ENCODE data around the gene ZXDC. TPM values are rescaled to one million over a fixed set of nuclear protein-coding genes. Genes with fewer than 3 reads are reported as not detected.

Gene ZXDC
- total and polyA plus RNA-seq, 2 donors (not counting 1 experiment from before 2014, with no cell fraction given), result 38.9 to 70.9 TPM

DNA sequence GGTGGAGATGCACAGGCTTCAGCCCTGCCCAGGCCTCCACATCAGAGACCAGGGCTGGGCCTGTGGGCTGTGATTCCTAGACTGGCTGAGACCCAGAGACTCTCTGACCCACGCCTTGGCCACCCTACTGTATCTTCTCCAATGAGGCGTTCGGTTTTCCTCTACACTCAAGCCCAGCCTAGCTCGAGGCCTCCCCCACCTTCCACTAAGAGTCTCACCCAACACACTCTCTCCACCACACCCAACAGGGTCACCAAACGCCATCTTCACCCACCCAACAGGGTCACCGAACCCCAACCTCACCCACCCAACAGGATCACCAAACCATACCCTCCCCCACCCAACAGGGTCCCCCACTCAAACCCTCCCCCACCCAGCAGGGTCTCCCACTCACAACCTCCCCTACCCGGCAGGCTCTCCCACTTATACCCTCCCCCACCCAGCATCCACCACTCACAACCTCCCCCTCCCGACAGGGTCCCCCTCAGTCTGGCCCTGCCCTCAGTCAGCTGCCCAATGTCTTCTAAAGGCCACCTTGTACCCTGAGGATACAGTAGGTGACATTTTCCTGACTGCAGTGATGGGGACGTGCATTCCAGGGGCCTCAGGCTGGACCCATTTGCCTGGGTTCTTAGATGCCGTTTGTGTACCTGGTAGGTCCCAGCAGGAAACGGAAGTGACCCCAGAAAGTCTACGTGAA, 60.6 kb downstream of the ZXDC start:
- Histone ChIP-seq H3K4me3 (ENCODE audit: control extremely low read depth in 1 of 5, extremely low read depth in 1 of 5, insufficient read depth in 1 of 5, low read depth in 2 of 5, low read length in 4 of 5) (no peak overlapping the region), H3K4me1 (ENCODE audit: control insufficient read depth in 2 of 2, insufficient read depth in 2 of 2, low read length in 2 of 2) (no peaks in the 10 kb centered on the region), H3K79me2 (ENCODE audit: control insufficient read depth, insufficient read depth, low read length) (no peaks in the 10 kb centered on the region), H4K20me1 (ENCODE audit: control insufficient read depth, insufficient read depth, low read length, poor library complexity, severe bottlenecking) (no peaks in the 10 kb centered on the region), H3K27me3 (replicated peaks in 1 of 4; ENCODE audit: control extremely low read depth in 1 of 4, control insufficient read depth in 3 of 4, insufficient read depth in 4 of 4, low read length in 3 of 4) (peaks cover 0 to 16% (median 0%) of the 10 kb centered on the region in 4 experiments), H3K9me3 (ENCODE audit: control extremely low read depth in 1 of 3, control insufficient read depth in 2 of 3, insufficient read depth in 1 of 3, low read length in 2 of 3) (peaks cover 0 to 3% (median 0%) of the 10 kb centered on the region in 3 donors), H3K36me3 (replicated peaks in 1 of 2; ENCODE audit: control extremely low read depth in 1 of 2, control insufficient read depth in 1 of 2, extremely low read depth in 1 of 2, insufficient read depth in 2 of 2, low read length in 1 of 2) (no peaks in the 10 kb centered on the region), H2AFZ (ENCODE audit: insufficient read depth, low read depth, low read length, poor library complexity, severe bottlenecking) (no peak overlapping the region), H3K27ac (ENCODE audit: low read length in 2 of 2) (no peak overlapping the region), H3K9ac (ENCODE audit: low read length) (no peak overlapping the region), H3K4me2 (replicated peaks; ENCODE audit: low read depth, low read length, poor library complexity, severe bottlenecking) (no peak overlapping the region)
- no peak for TF ChIP-seq EZH2 (IDR thresholded peaks at IDR 0.05; ENCODE audit: borderline replicate concordance, insufficient read depth, low read depth, low read length, poor library complexity, severe bottlenecking)
- TF ChIP-seq, protein P1, sequence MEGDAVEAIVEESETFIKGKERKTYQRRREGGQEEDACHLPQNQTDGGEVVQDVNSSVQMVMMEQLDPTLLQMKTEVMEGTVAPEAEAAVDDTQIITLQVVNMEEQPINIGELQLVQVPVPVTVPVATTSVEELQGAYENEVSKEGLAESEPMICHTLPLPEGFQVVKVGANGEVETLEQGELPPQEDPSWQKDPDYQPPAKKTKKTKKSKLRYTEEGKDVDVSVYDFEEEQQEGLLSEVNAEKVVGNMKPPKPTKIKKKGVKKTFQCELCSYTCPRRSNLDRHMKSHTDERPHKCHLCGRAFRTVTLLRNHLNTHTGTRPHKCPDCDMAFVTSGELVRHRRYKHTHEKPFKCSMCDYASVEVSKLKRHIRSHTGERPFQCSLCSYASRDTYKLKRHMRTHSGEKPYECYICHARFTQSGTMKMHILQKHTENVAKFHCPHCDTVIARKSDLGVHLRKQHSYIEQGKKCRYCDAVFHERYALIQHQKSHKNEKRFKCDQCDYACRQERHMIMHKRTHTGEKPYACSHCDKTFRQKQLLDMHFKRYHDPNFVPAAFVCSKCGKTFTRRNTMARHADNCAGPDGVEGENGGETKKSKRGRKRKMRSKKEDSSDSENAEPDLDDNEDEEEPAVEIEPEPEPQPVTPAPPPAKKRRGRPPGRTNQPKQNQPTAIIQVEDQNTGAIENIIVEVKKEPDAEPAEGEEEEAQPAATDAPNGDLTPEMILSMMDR (IDR thresholded peaks at IDR 0.05), result no peak
- POLR2A ChIA-PET, result no interaction called here
- WGBS (ENCODE audit: insufficient coverage), result 86% methylated on average over 12 of the region's 12 CpGs
- no peak overlapping the region for H3K4me3 Mint-ChIP-seq
- no peaks in the 10 kb centered on the region for H3K9me3 Mint-ChIP-seq (ENCODE audit: insufficient read depth)
- ATAC-seq (ENCODE audit: low read depth) (no peak), DNase-seq (no peak)
- no peaks in the 10 kb centered on the region for H3K4me1 Mint-ChIP-seq
- CTCF ChIA-PET, result no interaction called here
- no peak overlapping the region for H3K27ac Mint-ChIP-seq
- intact Hi-C loops (cut with micrococcal nuclease), result no loop called here
- peaks cover 35% of the 10 kb centered on the region for H3K27me3 Mint-ChIP-seq

DNA sequence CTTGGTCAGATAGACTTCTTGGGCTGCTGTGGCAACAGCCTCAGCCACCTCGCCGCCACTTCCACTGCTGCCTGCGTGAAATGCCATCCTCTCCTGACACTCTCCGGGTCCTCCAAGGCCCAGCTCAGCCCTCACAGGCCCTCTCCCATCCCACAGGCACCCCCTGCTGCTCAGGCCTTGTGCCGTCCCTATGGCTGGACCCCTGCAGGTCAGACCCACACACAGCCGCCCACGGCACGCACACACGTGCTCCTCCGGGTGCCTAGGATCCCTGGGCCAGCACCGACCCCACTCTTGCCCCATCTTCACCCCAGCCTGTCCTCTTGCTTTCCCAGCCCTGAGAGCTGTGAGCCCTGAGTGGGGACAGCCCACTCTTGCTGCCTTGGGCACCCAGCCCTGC, 61.3 kb downstream of the ZXDC start:
- POLR2A ChIA-PET, result no interaction called here
- H3K27me3 ChIP-seq (replicated peaks in 1 of 4; ENCODE audit: control extremely low read depth in 1 of 4, control insufficient read depth in 3 of 4, insufficient read depth in 4 of 4, low read length in 3 of 4), result peaks cover 0 to 16% (median 0%) of the 10 kb centered on the region in 4 experiments
- Mint-ChIP-seq H3K9me3 (ENCODE audit: insufficient read depth) (no peaks in the 10 kb centered on the region), H3K4me1 (no peaks in the 10 kb centered on the region), H3K4me3 (no peak overlapping the region), H3K27ac (no peak overlapping the region), H3K27me3 (peaks cover 35% of the 10 kb centered on the region)
- no peak overlapping the region for H3K4me2 ChIP-seq (replicated peaks; ENCODE audit: low read depth, low read length, poor library complexity, severe bottlenecking)
- CTCF ChIA-PET, result no interaction called here
- no peaks in the 10 kb centered on the region for H4K20me1 ChIP-seq (ENCODE audit: control insufficient read depth, insufficient read depth, low read length, poor library complexity, severe bottlenecking)
- no peak for TF ChIP-seq EZH2 (IDR thresholded peaks at IDR 0.05; ENCODE audit: borderline replicate concordance, insufficient read depth, low read depth, low read length, poor library complexity, severe bottlenecking)
- TF ChIP-seq, protein P1 (IDR thresholded peaks at IDR 0.05), result no peak
- intact Hi-C loops (cut with micrococcal nuclease), result no loop called here
- peaks cover 0 to 3% (median 0%) of the 10 kb centered on the region in 3 donors for H3K9me3 ChIP-seq (ENCODE audit: control extremely low read depth in 1 of 3, control insufficient read depth in 2 of 3, insufficient read depth in 1 of 3, low read length in 2 of 3)
- H3K4me1 ChIP-seq (ENCODE audit: control insufficient read depth in 2 of 2, insufficient read depth in 2 of 2, low read length in 2 of 2), result no peaks in the 10 kb centered on the region
- DNase-seq (no peak), ATAC-seq (ENCODE audit: low read depth) (no peak)
- H3K79me2 ChIP-seq (ENCODE audit: control insufficient read depth, insufficient read depth, low read length), result no peaks in the 10 kb centered on the region
- no peak overlapping the region for H2AFZ ChIP-seq (ENCODE audit: insufficient read depth, low read depth, low read length, poor library complexity, severe bottlenecking)
- 94% methylated on average over 11 of the region's 11 CpGs for WGBS (ENCODE audit: insufficient coverage)
- H3K9ac ChIP-seq (ENCODE audit: low read length), result no peak overlapping the region
- H3K27ac ChIP-seq (ENCODE audit: low read length in 2 of 2), result no peak overlapping the region
- H3K4me3 ChIP-seq (ENCODE audit: control extremely low read depth in 1 of 5, extremely low read depth in 1 of 5, insufficient read depth in 1 of 5, low read depth in 2 of 5, low read length in 4 of 5), result no peak overlapping the region
- no peaks in the 10 kb centered on the region for H3K36me3 ChIP-seq (replicated peaks in 1 of 2; ENCODE audit: control extremely low read depth in 1 of 2, control insufficient read depth in 1 of 2, extremely low read depth in 1 of 2, insufficient read depth in 2 of 2, low read length in 1 of 2)
